ENCODE results near the gene TAF11L12.
"Not testable (repeated sequence)": the region's sequence is repeated elsewhere in the genome, so short reads cannot be mapped to it uniquely, and the experiment has no call there.

The TAF11L12 gene

DNA sequence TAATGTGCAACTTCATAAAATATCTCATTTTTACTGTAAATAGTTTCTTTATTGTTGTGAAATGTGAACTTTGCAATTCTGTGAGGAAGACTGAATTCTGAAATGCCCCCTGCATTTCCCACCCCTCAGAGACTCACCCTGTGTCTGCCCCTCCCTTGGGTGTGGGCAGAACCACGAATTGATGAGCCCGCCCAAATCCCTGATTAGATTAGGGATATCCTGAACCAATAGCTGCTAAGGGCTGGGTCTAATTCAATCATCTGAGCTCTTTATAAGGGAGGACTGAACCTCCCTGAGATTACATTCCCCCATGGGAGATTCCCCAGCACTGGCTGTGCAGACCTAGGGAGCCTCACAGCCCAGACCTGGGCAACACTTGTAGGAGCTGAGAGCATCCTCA lies at the start of gene TAF11L12:
Gene TAF11L12 (plus strand): TSS at position 301 of the 400 bp plus-strand sequence.
- H3K4me3 Mint-ChIP-seq, H3K36me3 Mint-ChIP-seq, H3K9me3 Mint-ChIP-seq, ATAC-seq, H3K27ac Mint-ChIP-seq, H3K27me3 Mint-ChIP-seq, H3K4me1 Mint-ChIP-seq: not testable (repeated sequence)

DNA sequence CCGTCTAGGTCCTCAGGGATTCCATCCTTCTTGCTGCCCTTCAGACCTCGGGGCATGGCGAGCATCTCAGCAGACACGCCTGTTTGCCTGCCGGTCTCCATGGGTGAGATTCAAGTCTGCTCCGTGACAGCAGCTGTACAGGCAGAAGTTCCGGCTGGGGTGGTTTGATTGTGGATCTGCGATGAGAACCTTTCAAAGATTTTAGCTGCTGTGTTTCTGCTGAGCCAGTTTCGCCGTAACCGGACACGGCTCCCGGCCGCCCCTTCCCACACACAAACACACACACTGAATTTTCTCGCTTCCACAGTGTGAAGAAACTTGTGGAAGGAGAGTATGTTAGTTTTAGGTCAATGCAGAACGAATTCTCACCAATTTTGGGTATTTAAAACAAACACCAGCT lies 24.5 kb upstream of the TAF11L12 start, which contains the start of gene TAF11L7:
Gene TAF11L7 (minus strand): TSS at position 101 of the 400 bp plus-strand sequence.
- H3K9me3 Mint-ChIP-seq, H3K27me3 Mint-ChIP-seq, H3K4me1 Mint-ChIP-seq, H3K4me3 Mint-ChIP-seq, H3K27ac Mint-ChIP-seq, H3K36me3 Mint-ChIP-seq, ATAC-seq: not testable (repeated sequence)

DNA sequence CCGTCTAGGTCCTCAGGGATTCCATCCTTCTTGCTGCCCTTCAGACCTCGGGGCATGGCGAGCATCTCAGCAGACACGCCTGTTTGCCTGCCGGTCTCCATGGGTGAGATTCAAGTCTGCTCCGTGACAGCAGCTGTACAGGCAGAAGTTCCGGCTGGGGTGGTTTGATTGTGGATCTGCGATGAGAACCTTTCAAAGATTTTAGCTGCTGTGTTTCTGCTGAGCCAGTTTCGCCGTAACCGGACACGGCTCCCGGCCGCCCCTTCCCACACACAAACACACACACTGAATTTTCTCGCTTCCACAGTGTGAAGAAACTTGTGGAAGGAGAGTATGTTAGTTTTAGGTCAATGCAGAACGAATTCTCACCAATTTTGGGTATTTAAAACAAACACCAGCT lies 19.3 kb upstream of the TAF11L12 start, which contains the start of gene TAF11L8:
Gene TAF11L8 (minus strand): TSS at position 101 of the 400 bp plus-strand sequence.
- H3K27me3 Mint-ChIP-seq, ATAC-seq, H3K27ac Mint-ChIP-seq, H3K4me1 Mint-ChIP-seq, H3K36me3 Mint-ChIP-seq, H3K4me3 Mint-ChIP-seq, H3K9me3 Mint-ChIP-seq: not testable (repeated sequence)

DNA sequence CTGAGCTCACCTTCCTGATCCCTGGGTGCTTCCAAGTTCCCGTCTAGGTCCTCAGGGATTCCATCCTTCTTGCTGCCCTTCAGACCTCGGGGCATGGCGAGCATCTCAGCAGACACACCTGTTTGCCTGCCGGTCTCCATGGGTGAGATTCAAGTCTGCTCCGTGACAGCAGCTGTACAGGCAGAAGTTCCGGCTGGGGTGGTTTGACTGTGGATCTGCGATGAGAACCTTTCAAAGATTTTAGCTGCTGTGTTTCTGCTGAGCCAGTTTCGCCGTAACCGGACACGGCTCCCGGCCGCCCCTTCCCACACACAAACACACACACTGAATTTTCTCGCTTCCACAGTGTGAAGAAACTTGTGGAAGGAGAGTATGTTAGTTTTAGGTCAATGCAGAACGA lies 15.9 kb upstream of the TAF11L12 start, which contains the start of gene TAF11L9:
Gene TAF11L9 (minus strand): TSS at position 140 of the 400 bp plus-strand sequence.
- not testable (repeated sequence) for H3K27ac Mint-ChIP-seq, H3K36me3 Mint-ChIP-seq, H3K4me1 Mint-ChIP-seq, ATAC-seq, H3K9me3 Mint-ChIP-seq, H3K4me3 Mint-ChIP-seq, H3K27me3 Mint-ChIP-seq

DNA sequence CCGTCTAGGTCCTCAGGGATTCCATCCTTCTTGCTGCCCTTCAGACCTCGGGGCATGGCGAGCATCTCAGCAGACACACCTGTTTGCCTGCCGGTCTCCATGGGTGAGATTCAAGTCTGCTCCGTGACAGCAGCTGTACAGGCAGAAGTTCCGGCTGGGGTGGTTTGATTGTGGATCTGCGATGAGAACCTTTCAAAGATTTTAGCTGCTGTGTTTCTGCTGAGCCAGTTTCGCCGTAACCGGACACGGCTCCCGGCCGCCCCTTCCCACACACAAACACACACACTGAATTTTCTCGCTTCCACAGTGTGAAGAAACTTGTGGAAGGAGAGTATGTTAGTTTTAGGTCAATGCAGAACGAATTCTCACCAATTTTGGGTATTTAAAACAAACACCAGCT lies 12.5 kb upstream of the TAF11L12 start, which contains the start of gene TAF11L10:
Gene TAF11L10 (minus strand): TSS at position 101 of the 400 bp plus-strand sequence.
- H3K4me3 Mint-ChIP-seq, ATAC-seq, H3K4me1 Mint-ChIP-seq, H3K27ac Mint-ChIP-seq, H3K27me3 Mint-ChIP-seq, H3K9me3 Mint-ChIP-seq, H3K36me3 Mint-ChIP-seq: not testable (repeated sequence)

DNA sequence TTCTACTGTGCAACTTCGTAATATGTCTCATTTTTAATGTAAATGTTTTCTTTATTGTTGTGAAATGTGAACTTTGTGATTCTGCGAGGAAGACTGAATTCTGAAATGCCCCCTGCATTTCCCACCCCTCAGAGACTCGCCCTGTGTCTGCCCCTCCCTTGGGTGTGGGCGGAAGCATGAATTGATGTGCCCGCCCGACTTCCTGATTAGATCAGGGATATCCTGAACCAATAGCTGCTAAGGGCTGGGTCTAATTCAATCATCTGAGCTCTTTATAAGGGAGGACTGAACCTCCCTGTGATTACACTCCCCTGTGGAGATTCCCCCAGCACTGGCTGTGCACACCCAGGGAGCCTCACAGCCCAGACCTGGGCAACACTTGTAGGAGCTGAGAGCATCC lies 6.3 kb upstream of the TAF11L12 start, which contains the start of gene TAF11L11:
Gene TAF11L11 (plus strand): TSS at position 304 of the 400 bp plus-strand sequence.
- H3K27ac Mint-ChIP-seq, H3K27me3 Mint-ChIP-seq, H3K4me1 Mint-ChIP-seq, ATAC-seq, H3K9me3 Mint-ChIP-seq, H3K36me3 Mint-ChIP-seq, H3K4me3 Mint-ChIP-seq: not testable (repeated sequence)

DNA sequence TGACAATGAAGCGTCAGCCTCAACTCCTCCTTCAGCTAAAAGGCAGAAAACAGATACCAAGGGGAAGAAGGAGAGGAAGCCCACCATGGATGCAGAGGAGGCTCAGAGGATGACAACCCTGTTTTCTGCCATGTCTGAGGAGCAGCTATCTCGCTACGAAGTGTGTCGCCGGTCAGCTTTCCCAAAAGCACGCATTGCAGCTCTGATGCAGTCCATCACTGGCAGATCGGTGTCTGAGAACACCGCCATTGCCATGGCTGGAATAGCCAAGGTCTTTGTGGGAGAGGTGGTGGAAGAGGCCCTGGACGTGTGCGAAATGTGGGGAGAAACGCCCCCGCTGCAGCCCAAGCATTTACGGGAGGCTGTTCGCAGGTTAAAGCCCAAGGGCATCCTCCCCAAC lies 5.2 kb upstream of the TAF11L12 start:
- no peak for ATAC-seq
- Mint-ChIP-seq H3K36me3 (no peaks in the 10 kb centered on the region), H3K27me3 (no peaks in the 10 kb centered on the region), H3K27ac (no peak overlapping the region), H3K4me1 (no peaks in the 10 kb centered on the region), H3K4me3 (no peak overlapping the region), H3K9me3 (peaks cover 3% of the 10 kb centered on the region)

DNA sequence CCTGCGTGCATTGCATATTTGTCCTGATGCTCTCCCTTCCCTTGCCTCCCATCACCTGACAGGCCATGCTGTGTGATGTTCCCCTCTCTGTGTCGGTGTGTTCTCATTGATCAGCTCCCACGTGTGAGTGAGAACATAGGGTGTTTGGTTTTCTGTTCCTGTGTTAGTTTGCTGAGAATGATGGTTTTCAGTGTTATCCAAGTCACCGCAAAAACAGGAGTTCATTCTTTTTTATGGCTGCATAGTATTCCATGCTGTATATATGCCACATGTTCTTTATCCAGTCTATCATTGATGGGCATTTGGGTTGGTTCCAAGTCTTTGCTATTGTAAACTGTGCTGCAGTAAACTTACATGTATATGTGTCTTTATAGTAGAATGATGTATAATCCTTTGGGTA lies 2.7 kb upstream of the TAF11L12 start:
- not testable (repeated sequence) for H3K9me3 Mint-ChIP-seq, H3K4me3 Mint-ChIP-seq, H3K27me3 Mint-ChIP-seq, ATAC-seq, H3K4me1 Mint-ChIP-seq, H3K27ac Mint-ChIP-seq, H3K36me3 Mint-ChIP-seq

DNA sequence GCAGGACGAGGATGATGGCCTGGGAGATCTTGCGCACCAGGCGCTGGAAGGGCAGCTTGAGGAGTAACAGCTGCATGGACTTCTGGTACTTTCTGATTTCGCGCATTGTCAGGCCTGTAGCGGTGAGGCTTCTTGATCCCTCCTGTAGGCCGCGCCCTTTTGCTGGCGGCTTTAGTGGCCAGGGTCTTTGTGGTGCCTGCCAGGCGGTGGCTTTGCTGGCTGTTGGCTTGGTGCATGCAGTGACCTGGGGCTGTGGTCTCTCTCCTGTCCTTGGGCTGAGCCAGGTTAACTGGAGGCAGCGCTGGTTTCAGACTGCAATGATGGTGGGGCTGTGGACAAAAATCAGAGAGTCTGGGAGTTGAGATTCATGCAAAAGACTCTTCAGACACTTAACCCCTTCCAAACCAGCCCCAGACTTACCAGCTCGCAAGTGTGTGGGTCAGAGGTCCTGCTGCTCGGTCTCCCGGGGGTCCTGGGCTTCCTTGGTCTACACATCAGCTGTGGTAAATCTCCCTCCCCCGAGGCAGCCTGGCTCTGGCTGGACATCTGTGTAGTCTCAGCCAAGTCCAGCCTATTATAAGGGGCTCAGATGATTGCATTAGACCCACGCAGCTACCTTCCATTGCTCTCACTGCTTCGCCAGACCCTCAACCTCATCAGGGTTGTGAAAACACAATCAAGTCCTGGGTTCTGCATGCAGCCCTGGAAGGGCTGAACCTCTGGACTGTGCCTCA lies 4.8 kb downstream of the TAF11L12 start:
- H3K36me3 Mint-ChIP-seq, result no peaks in the 10 kb centered on the region
- peaks cover 8% of the 10 kb centered on the region for H3K27me3 Mint-ChIP-seq
- no peak overlapping the region for H3K27ac Mint-ChIP-seq
- no peak overlapping the region for H3K4me3 Mint-ChIP-seq
- no peak for ATAC-seq
- H3K4me1 Mint-ChIP-seq, result no peaks in the 10 kb centered on the region
- no peaks in the 10 kb centered on the region for H3K9me3 Mint-ChIP-seq

DNA sequence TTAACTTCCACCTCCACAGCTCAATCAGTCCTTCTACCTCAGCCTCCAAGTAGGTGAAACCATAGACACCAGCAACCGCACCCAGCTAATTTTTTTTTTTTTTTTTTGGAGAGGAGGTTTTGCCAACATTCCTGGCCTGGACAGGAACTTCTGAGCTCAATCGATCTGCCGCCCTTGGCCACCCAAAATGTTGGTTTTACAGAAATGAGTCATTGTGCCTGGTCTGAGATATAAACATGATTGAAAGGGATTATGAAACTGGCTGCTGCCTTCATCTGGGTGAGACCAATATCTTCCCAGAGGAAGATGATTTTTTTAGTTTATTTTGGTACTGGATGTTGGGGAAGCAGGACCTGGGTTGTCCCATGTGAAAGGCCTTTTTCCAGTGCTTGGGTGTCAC lies 9.2 kb downstream of the TAF11L12 start:
- no peak overlapping the region for H3K4me3 Mint-ChIP-seq
- H3K4me1 Mint-ChIP-seq, result no peaks in the 10 kb centered on the region
- H3K36me3 Mint-ChIP-seq, result no peaks in the 10 kb centered on the region
- no peak for ATAC-seq
- peaks cover 16% of the 10 kb centered on the region for H3K27me3 Mint-ChIP-seq
- H3K27ac Mint-ChIP-seq, result no peak overlapping the region
- H3K9me3 Mint-ChIP-seq, result peaks cover 4% of the 10 kb centered on the region

DNA sequence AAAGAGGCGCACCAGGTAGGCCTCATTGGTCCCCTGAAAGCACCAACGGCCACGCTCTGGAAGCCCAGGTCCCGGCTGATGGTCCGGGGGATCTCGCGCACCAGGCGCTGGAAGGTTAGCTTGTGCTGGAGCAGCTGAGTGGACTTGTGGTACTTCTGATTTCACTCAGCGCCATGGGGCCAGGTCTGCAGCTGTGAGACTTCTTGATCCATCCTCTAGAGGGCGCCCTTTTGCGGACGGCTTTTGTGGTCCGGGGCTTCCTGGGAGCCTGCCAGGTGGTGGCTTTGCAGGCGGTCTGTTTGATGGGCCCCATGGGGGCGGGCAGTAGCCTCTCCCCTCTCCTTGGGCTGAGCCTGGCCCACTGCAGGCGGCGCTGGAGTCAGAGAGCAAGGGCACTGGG lies 10.4 kb downstream of the TAF11L12 start:
- Mint-ChIP-seq H3K4me3 (no peak overlapping the region), H3K36me3 (no peaks in the 10 kb centered on the region), H3K9me3 (peaks cover 4% of the 10 kb centered on the region)

DNA sequence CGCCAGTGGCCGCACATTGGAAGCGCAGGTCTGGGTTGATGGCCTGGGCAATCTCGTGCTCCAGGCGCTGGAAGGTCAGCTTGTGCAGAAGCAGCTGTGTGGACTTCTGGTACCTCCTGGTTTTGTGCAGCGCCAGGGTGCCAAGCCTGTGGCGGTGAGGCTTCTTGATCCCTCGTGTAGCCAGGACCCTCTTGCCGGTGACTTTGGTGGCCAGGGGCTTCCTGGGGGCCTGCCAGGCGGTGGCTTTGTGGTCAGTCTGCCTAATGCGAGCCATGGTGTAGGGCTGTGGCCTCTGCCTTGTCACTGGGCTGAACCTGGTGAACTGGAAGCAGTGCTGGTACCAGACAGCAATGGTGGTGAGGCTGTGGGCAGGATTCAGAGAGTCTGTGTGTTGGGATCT lies 15.5 kb downstream of the TAF11L12 start:
- H3K36me3 Mint-ChIP-seq, result no peaks in the 10 kb centered on the region
- peaks cover 7% of the 10 kb centered on the region for H3K27me3 Mint-ChIP-seq
- H3K4me3 Mint-ChIP-seq, result no peak overlapping the region
- ATAC-seq, result peak; percentile 32
- H3K4me1 Mint-ChIP-seq, result no peaks in the 10 kb centered on the region
- H3K9me3 Mint-ChIP-seq, result peaks cover 4% of the 10 kb centered on the region
- H3K27ac Mint-ChIP-seq, result no peak overlapping the region

More for the DNA sequence above, 10.4 kb downstream of the TAF11L12 start:
- Mint-ChIP-seq H3K27ac (no peak overlapping the region), H3K27me3 (peaks cover 16% of the 10 kb centered on the region), H3K4me1 (no peaks in the 10 kb centered on the region)
- ATAC-seq, result no peak

DNA sequence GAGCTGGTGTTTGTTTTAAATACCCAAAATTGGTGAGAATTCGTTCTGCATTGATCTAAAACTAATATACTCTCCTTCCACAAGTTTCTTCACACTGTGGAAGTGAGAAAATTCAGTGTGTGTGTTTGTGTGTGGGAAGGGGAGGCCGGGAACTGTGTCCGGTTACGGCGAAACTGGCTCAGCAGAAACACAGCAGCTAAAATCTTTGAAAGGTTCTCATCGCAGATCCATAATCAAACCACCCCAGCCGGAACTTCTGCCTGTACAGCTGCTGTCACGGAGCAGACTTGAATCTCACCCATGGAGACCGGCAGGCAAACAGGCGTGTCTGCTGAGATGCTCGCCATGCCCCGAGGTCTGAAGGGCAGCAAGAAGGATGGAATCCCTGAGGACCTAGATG lies 21.6 kb downstream of the TAF11L12 start, which contains the start of gene TAF11L13:
Gene TAF11L13 (plus strand): TSS at position 301 of the 400 bp plus-strand sequence.
- H3K36me3 Mint-ChIP-seq, H3K27me3 Mint-ChIP-seq, H3K9me3 Mint-ChIP-seq, H3K4me1 Mint-ChIP-seq, H3K27ac Mint-ChIP-seq, H3K4me3 Mint-ChIP-seq, ATAC-seq: not testable (repeated sequence)

DNA sequence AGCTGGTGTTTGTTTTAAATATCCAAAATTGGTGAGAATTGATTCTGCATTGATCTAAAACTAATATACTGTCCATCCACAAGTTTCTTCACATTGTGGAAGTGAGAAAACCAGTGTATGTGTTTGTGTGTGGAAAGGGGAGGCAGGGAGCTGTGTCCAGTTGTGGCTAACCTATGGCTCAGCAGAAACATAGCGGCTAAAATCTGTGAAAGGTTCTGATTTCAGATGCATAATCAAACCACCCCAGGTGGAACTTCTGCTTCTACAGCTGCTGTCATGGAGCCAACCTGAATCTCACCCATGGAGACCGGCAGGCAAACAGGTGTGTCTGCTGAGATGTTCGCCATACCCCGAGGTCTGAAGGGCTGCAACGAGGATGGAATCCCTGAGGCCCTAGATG lies 24.0 kb downstream of the TAF11L12 start, which contains the start of gene TAF11L14:
Gene TAF11L14 (plus strand): TSS at position 301 of the 400 bp plus-strand sequence.
- Mint-ChIP-seq H3K4me3 (no peak within 1 kb of the TSS), H3K27ac (no peak within 1 kb of the TSS), H3K9me3 (no peaks in the 10 kb centered on the region), H3K27me3 (no peaks in the 10 kb centered on the region), H3K4me1 (no peaks in the 10 kb centered on the region), H3K36me3 (no peaks in the 10 kb centered on the region)
- no peak for ATAC-seq

DNA sequence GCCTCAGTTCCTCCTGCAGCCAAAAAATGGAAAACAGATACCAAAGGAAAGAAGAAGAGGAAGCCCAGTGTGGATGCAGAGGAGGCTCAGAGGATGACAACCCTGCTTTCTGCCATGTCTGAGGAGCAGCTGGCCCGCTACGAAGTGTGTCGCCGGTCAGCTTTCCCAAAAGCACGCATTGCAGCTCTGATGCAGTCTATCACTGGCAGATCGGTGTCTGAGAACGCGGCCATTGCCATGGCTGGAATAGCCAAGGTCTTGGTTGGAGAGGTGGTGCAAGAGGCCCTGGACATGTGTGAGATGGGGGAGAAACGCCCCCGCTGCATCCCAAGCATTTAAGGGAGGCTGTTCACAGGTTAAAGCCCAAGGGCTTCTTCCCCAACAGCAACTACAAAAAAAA lies 39.0 kb downstream of the TAF11L12 start:
- not testable (repeated sequence) for H3K36me3 Mint-ChIP-seq, H3K4me3 Mint-ChIP-seq, H3K9me3 Mint-ChIP-seq, ATAC-seq, H3K27me3 Mint-ChIP-seq, H3K4me1 Mint-ChIP-seq, H3K27ac Mint-ChIP-seq

DNA sequence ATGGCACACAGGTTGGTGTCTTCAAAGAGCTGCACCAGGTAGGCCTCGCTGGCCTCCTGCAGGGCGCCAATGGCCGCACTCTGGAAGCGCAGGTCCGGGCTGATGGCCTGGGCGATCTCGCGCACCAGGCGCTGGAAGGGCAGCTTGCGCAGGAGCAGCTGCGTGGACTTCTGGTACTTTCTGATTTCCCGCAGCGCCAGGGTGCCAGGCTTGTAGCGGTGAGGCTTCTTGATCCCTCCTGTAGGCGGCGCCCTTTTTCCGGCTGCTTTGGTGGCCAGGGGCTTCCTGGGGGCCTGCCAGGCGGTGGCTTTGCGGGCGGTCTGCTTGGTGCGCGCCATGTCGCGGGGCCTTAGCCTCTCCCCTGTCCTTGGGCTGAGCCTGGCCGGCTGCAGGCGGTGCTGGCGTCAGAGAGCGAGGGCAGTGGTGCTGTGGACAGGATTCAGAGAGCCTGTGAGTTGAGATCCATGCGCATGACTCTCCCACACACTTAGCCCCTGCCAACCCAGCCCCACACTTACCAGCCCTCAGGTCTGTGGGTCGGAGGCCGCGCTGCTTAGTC lies 45.1 kb downstream of the TAF11L12 start:
- not testable (repeated sequence) for H3K9me3 Mint-ChIP-seq, ATAC-seq, H3K27me3 Mint-ChIP-seq, H3K27ac Mint-ChIP-seq, H3K4me3 Mint-ChIP-seq, H3K4me1 Mint-ChIP-seq, H3K36me3 Mint-ChIP-seq
